GM12891 (cell line): ENCODE measurements around the gene CTNND2.

Experiments used
- DNase-seq: peaks from one replicate; pipeline ENCODE4 v3.0.0; 2011; ENCODE audit warnings: low spot score; ENCODE audit not compliant: insufficient read length
- FAIRE-seq: peaks from 2 replicates; lab custom pipeline; 2011; peaks lifted over from hg19 to GRCh38; lab: Jason Lieb, UNC
- PAX5 ChIP-seq: IDR thresholded peaks from 2 replicates; pipeline ENCODE4 v1.6.1; 2011; ENCODE audit warnings: low read length, moderate library complexity, mild to moderate bottlenecking; ENCODE audit not compliant: insufficient read depth, severe bottlenecking
- POLR2A ChIP-seq: IDR thresholded peaks from 2 replicates; pipeline ENCODE4 v1.6.1; 2011; ENCODE audit warnings: low read depth, low read length, control low read depth
- POLR2AphosphoS5 ChIP-seq: IDR thresholded peaks from 2 replicates; pipeline ENCODE4 v1.6.1; 2011; ENCODE audit warnings: low read depth, low read length, control low read depth
- POU2F2 ChIP-seq: IDR thresholded peaks from 2 replicates; pipeline ENCODE4 v1.6.1; 2011; ENCODE audit warnings: low read depth, mild to moderate bottlenecking, control low read depth, low read length, moderate library complexity
- SPI1 ChIP-seq: IDR thresholded peaks from 2 replicates; pipeline ENCODE4 v1.6.1; 2011; ENCODE audit warnings: low read depth, low read length, control low read depth
- TAF1 ChIP-seq: IDR thresholded peaks from 2 replicates; pipeline ENCODE4 v1.6.1; 2011; ENCODE audit warnings: low read depth, low read length, control low read depth

CTNND2 gene

DNA sequence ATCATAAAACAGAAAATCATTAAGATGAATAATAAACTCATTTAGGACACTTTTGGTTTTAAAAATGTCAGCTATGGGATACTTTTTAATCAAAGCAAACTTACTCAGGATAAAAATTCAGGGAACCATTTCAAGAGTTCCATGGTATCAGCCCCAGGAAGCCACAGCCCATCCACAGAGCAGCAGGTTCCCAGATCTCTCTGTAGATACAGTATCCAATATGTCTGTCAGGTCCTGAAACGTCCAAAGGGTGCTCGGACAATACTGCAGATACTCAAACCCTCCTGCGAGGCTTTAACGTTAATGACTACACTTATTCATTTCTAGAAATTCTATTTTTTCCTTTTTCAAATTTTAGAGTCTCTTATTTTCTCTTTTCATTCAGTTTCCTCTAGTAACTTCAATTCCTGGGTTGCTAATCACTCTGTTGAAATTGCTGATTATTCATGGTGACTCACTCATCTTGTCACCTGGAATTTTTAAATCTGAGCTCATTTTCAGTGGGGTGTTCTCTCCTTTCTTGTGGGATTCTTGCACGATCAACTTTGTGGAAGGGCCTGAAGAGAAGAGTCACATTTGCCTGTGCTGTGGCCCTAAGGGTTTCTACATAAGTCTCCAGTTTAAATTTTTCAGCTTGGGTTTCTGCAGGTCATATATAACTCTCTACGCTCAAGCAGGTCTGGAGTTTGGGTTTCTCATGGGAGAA, 435.8 kb downstream of the CTNND2 start:
- DNase-seq, result no peak

DNA sequence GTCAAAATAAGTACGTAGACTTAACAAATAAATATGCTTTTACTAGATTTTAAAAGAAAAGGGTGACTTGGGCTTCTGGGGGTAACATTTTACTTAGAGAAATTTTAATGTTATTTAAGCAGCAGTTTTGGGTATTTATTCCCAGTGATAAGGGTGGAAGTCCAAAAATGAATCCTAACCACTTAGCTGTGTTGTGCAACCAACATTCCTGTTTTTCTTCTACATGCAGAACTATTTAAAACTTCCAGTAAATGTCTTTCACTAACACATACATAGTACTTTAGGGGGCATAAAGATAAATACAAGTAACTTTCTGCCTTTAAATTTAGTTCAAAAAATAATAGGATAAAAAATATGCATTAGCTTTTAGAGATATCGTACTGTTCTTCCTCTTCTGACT, 436.7 kb downstream of the CTNND2 start:
- TF ChIP-seq PAX5 (no peak), TAF1 (no peak), SPI1 (no peak), POLR2A (no peak), POU2F2 (no peak), POLR2AphosphoS5 (no peak)
- DNase-seq (no peak), FAIRE-seq (no peak)

More for the DNA sequence above, 435.8 kb downstream of the CTNND2 start:
- TF ChIP-seq TAF1, result no peak
- no peak for TF ChIP-seq SPI1
- no peak for TF ChIP-seq POLR2A
- no peak for TF ChIP-seq PAX5
- TF ChIP-seq POU2F2, result no peak
- TF ChIP-seq POLR2AphosphoS5, result no peak
- FAIRE-seq, result no peak

DNA sequence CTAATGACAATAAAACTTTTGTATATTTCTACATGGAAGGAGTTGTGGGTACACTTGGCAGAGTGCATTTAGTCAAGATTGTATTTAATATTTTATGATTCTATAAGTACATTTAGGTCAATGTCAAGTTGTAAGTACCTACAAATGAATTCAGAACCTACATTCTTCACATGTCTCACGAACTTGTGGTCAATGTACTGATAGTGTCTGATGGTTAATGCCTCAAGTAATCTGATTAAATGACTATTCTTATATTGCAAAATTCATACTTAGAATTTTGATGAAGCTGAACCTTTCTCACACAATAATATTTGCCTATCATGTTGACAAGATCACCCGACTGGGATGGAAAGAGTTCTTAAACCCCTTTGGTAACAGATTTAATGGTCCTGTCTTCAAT, 444.5 kb downstream of the CTNND2 start:
- DNase-seq (no peak), FAIRE-seq (no peak)
- TF ChIP-seq POU2F2 (no peak), TAF1 (no peak), POLR2AphosphoS5 (no peak), POLR2A (no peak), PAX5 (no peak), SPI1 (no peak)

DNA sequence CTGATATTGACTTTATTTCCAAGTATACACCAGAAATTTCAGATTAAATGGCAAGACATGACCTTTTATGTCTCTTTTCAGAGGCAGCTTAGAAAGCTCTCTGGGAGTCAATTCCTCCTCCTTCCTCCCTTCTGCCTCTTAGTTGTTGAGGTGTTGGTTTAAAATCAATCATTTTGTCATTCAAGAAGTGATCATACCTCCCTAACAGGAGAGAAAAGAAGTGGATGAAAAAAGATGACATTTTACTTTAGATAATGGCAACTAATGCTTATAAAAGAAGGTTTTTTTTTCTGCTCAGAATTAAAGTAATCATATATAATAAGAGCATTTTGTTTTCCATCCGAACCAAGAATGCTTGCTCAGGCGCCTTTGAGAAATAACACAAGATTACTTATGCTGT, 448.7 kb downstream of the CTNND2 start:
- DNase-seq, result no peak
- no peak for FAIRE-seq
- TF ChIP-seq SPI1, result no peak
- TF ChIP-seq POU2F2, result no peak
- TF ChIP-seq POLR2AphosphoS5, result no peak
- no peak for TF ChIP-seq POLR2A
- no peak for TF ChIP-seq TAF1
- TF ChIP-seq PAX5, result no peak

DNA sequence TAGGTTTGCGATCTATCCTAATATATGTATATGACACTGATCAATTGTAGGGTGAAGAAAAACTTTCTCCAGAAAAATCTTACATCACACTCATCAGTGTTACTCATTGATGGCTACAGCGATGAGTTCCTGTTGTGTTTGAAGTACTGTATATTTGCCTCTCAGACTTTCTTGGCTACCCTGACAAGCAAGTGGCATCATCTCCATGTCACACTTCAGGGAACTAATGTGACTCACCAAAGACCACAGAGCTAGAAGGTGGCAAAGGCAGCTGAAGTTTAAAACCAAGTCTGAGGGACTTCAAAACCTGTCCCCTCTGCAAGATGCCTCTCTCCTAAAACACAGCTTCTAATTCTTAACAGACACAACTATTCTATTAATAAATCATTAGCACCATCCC, 451.4 kb downstream of the CTNND2 start:
- FAIRE-seq (no peak), DNase-seq (no peak)
- no peak for TF ChIP-seq PAX5
- TF ChIP-seq POLR2AphosphoS5, result no peak
- no peak for TF ChIP-seq POU2F2
- TF ChIP-seq POLR2A, result no peak
- no peak for TF ChIP-seq TAF1
- TF ChIP-seq SPI1, result no peak

DNA sequence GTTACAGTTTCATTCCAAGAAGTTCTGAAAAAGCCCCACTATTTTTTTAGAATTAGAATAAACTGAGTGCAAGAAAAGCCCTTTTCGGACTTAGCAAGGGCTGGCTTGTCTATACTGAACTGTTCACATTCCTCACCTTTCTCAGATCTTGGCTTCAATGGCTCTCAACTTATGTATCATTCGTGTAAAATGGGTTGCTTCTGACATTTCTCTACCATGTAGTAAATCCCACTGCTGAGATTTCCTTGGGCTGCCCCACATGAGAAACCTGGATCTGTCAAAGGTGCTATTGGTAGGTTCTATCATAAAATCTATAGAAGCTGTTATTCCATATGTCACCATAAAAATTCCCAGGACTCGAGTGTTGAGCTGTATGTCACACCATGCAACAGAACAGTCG, 454.3 kb downstream of the CTNND2 start:
- no peak for FAIRE-seq
- no peak for DNase-seq
- no peak for TF ChIP-seq SPI1
- TF ChIP-seq PAX5, result no peak
- no peak for TF ChIP-seq TAF1
- TF ChIP-seq POU2F2, result no peak
- no peak for TF ChIP-seq POLR2A
- no peak for TF ChIP-seq POLR2AphosphoS5

DNA sequence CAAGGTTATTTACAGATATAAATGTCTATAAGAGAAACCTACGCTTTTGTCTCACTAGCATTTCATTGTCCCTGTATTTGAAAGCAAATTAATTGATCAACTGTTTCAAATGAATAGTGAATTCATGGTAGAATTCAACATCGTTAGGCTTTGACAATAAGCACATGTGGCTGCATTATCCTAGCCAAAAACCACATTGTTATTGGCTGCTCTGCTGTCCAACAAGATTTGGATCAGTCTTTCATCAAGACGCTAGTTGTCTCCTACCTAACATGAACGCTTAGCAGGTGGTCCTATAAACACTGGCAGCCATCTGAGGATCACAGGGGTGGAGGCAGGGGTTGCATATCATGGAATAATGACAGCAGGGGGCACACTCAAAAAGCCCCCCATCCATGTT, 455.0 kb downstream of the CTNND2 start:
- no peak for FAIRE-seq
- no peak for DNase-seq
- no peak for TF ChIP-seq TAF1
- TF ChIP-seq POU2F2, result no peak
- TF ChIP-seq POLR2AphosphoS5, result no peak
- no peak for TF ChIP-seq SPI1
- no peak for TF ChIP-seq POLR2A
- TF ChIP-seq PAX5, result no peak

DNA sequence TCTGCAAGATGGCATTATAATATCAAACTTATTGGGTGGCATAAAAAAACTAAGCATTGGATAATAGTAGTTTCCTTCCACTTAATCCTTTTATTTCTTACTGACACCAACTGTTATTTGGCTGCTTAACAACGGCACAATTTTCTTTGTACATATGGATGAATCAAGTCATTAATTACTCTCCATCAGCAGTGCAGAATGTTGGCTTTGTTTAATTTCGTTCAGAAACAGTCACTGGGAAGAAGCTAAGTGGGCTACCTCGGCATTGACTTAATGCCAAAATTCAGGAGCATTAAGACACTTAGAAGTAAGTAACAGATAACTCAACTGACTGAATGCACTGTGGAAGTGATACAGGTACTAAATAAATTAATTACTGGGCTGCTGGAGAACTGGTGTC, 460.4 kb downstream of the CTNND2 start:
- TF ChIP-seq POLR2AphosphoS5 (no peak), PAX5 (no peak), SPI1 (no peak), POU2F2 (no peak), POLR2A (no peak), TAF1 (no peak)
- DNase-seq (no peak), FAIRE-seq (no peak)

DNA sequence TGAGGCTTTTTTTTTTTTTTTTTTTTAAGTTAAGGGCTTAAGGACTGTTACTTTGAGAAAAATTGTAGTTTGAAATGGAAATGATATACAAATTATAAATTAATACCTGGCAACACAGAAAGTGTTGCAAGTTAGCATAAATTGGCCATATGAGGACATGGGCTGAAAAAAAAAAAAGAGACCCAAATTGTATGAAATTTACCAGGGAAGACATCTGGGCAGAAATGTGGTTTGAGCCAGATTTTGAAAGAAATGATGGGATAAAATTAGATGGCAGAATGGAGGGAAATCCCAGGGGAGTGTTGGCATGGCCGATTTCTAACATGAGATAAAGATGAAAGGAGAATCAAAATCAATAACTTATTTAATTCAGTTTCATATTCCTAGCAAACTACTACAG, 472.1 kb downstream of the CTNND2 start:
- FAIRE-seq, result no peak
- TF ChIP-seq SPI1 (no peak), TAF1 (no peak), POLR2A (no peak), POU2F2 (no peak), PAX5 (no peak), POLR2AphosphoS5 (no peak)

DNA sequence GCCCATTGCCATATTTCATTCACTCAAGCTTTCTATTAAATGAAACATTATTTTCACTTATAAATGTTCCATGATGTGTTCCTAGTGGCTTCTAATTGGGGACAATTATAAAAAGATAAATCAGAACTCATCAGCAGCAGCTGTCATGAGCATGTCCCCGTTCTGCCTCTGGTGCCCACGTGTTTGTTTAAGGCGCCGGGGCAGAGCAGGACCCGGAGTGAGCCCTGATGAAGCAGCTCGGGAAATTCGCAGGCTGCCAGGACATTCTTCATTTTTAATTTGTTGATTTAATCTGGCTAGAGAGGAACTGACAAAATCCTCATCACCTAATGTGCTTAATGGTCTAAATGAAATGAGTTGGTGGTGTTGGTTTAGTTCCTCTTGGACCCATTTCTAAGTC, 475.0 kb downstream of the CTNND2 start:
- DNase-seq (no peak), FAIRE-seq (no peak)
- no peak for TF ChIP-seq POLR2A
- TF ChIP-seq POU2F2, result no peak
- no peak for TF ChIP-seq PAX5
- no peak for TF ChIP-seq TAF1
- no peak for TF ChIP-seq POLR2AphosphoS5
- TF ChIP-seq SPI1, result no peak

More for the DNA sequence above, 472.1 kb downstream of the CTNND2 start:
- no peak for DNase-seq
